Loucy (cell line): Measurements from ENCODE around the gene TSPAN32.
"Not testable (repeated sequence)": the region's sequence is repeated elsewhere in the genome, so short reads cannot be mapped to it uniquely, and the experiment has no call there.

Experiments
- H2AFZ ChIP-seq: fragments of 200-600 bp; sonication (generic); 2 replicates; pipeline ENCODE4 v1.6.0; 2016; ENCODE audit warnings: antibody characterized with exemption, mild to moderate bottlenecking, low read length, moderate library complexity
- H3F3A ChIP-seq: fragments of 200-600 bp; 2 replicates; pipeline ENCODE4 v1.6.0; 2016; ENCODE audit warnings: antibody characterized with exemption, low read depth, mild to moderate bottlenecking
- H3K27me3 ChIP-seq: fragments of 200-600 bp; sonication (generic); 2 replicates; pipeline ENCODE4 v1.6.1; 2014; ENCODE audit warnings: low read length, mild to moderate bottlenecking; ENCODE audit not compliant: insufficient read depth, poor library complexity, severe bottlenecking
- H3K36me3 ChIP-seq: fragments of 200-600 bp; sonication (generic); 2 replicates; pipeline ENCODE4 v1.6.1; 2016; ENCODE audit warnings: low read length; ENCODE audit not compliant: insufficient read depth
- H3K4me1 ChIP-seq: fragments of 200-600 bp; sonication (generic); 2 replicates; pipeline ENCODE4 v1.5.1; 2014; ENCODE audit warnings: low read length, mild to moderate bottlenecking; ENCODE audit not compliant: insufficient read depth, poor library complexity, severe bottlenecking
- H3K4me2 ChIP-seq: fragments of 200-600 bp; sonication (generic); 2 replicates; pipeline ENCODE4 v1.6.0; 2014; ENCODE audit warnings: antibody characterized with exemption, low read length, low read depth, mild to moderate bottlenecking; ENCODE audit not compliant: poor library complexity, severe bottlenecking
- H3K4me3 ChIP-seq: fragments of 200-600 bp; sonication (generic); 2 replicates; pipeline ENCODE4 v1.5.1; 2014; ENCODE audit warnings: low read length, mild to moderate bottlenecking, mixed read lengths; ENCODE audit not compliant: poor library complexity, severe bottlenecking
- H3K79me2 ChIP-seq: fragments of 200-600 bp; sonication (generic); 2 replicates; pipeline ENCODE4 v1.6.1; 2014; ENCODE audit warnings: low read length; ENCODE audit not compliant: insufficient read depth
- H3K9ac ChIP-seq: fragments of 200-600 bp; sonication (generic); 2 replicates; pipeline ENCODE4 v1.6.0; 2014; ENCODE audit warnings: mild to moderate bottlenecking, low read depth, low read length, moderate library complexity; ENCODE audit not compliant: poor library complexity, severe bottlenecking
- H3K9me2 ChIP-seq: fragments of 200-600 bp; sonication (generic); replicated peaks from 2 replicates; pipeline ENCODE4 v1.6.1; 2016; ENCODE audit warnings: low read depth, low read length, mixed read lengths
- H3K9me3 ChIP-seq: fragments of 200-600 bp; sonication (generic); 2 replicates; pipeline ENCODE4 v1.6.1; 2014; ENCODE audit warnings: mild to moderate bottlenecking, antibody characterized with exemption, low read length, low read depth; ENCODE audit not compliant: insufficient read depth
- H4K20me1 ChIP-seq: fragments of 200-600 bp; sonication (generic); 2 replicates; pipeline ENCODE4 v1.6.0; 2014; ENCODE audit warnings: antibody characterized with exemption, low read length, mild to moderate bottlenecking; ENCODE audit not compliant: insufficient read depth, poor library complexity, severe bottlenecking
- EZH2phosphoT487 ChIP-seq: fragments of 200-600 bp; IDR thresholded peaks from 2 replicates; pipeline ENCODE4 v1.6.1; 2018; ENCODE audit warnings: antibody characterized with exemption, mild to moderate bottlenecking, moderate library complexity, borderline replicate concordance
- TF ChIP-seq, protein P1 (sequence below): fragments of 200-600 bp; sonication (generic); conservative IDR thresholded peaks from 2 replicates; pipeline ENCODE4 v1.5.1; 2014; ENCODE audit warnings: mild to moderate bottlenecking, antibody characterized with exemption, low read length

Gene TSPAN32

GRCh38 chr11:2357246-2357645, 55.4 kb downstream of the TSPAN32 start:
- Histone ChIP-seq H3K9me2 (no peaks in the 10 kb centered on the region), H3K4me3 (no peak overlapping the region), H3K27me3 (no peaks in the 10 kb centered on the region), H3K79me2 (no peaks in the 10 kb centered on the region), H3F3A (no peaks in the 10 kb centered on the region), H3K4me1 (no peaks in the 10 kb centered on the region), H3K9me3 (no peaks in the 10 kb centered on the region), H4K20me1 (no peaks in the 10 kb centered on the region), H3K9ac (no peak overlapping the region), H2AFZ (no peak overlapping the region), H3K4me2 (no peak overlapping the region), H3K36me3 (no peaks in the 10 kb centered on the region)
- TF ChIP-seq, protein P1, sequence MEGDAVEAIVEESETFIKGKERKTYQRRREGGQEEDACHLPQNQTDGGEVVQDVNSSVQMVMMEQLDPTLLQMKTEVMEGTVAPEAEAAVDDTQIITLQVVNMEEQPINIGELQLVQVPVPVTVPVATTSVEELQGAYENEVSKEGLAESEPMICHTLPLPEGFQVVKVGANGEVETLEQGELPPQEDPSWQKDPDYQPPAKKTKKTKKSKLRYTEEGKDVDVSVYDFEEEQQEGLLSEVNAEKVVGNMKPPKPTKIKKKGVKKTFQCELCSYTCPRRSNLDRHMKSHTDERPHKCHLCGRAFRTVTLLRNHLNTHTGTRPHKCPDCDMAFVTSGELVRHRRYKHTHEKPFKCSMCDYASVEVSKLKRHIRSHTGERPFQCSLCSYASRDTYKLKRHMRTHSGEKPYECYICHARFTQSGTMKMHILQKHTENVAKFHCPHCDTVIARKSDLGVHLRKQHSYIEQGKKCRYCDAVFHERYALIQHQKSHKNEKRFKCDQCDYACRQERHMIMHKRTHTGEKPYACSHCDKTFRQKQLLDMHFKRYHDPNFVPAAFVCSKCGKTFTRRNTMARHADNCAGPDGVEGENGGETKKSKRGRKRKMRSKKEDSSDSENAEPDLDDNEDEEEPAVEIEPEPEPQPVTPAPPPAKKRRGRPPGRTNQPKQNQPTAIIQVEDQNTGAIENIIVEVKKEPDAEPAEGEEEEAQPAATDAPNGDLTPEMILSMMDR, result no peak
- no peak for TF ChIP-seq EZH2phosphoT487

GRCh38 chr11:2357651-2358050, 55.8 kb downstream of the TSPAN32 start:
- not testable (repeated sequence) for H3K36me3 ChIP-seq, H3K27me3 ChIP-seq, H3K9me2 ChIP-seq, H2AFZ ChIP-seq, H4K20me1 ChIP-seq, H3F3A ChIP-seq, H3K4me3 ChIP-seq, H3K4me2 ChIP-seq, H3K9me3 ChIP-seq, H3K4me1 ChIP-seq, H3K9ac ChIP-seq, H3K79me2 ChIP-seq

GRCh38 chr11:2358754-2359442, 57.1 kb downstream of the TSPAN32 start:
- no peaks in the 10 kb centered on the region for H3K79me2 ChIP-seq
- no peak overlapping the region for H3K4me3 ChIP-seq
- H3K4me1 ChIP-seq, result no peaks in the 10 kb centered on the region
- no peak overlapping the region for H3K4me2 ChIP-seq
- no peaks in the 10 kb centered on the region for H3K9me3 ChIP-seq
- no peak for TF ChIP-seq EZH2phosphoT487
- TF ChIP-seq, protein P1, result no peak
- H3K9ac ChIP-seq, result no peak overlapping the region
- no peaks in the 10 kb centered on the region for H3K36me3 ChIP-seq
- H4K20me1 ChIP-seq, result no peaks in the 10 kb centered on the region
- no peaks in the 10 kb centered on the region for H3K27me3 ChIP-seq
- H2AFZ ChIP-seq, result no peak overlapping the region
- H3K9me2 ChIP-seq, result no peaks in the 10 kb centered on the region
- H3F3A ChIP-seq, result no peaks in the 10 kb centered on the region

DNA sequence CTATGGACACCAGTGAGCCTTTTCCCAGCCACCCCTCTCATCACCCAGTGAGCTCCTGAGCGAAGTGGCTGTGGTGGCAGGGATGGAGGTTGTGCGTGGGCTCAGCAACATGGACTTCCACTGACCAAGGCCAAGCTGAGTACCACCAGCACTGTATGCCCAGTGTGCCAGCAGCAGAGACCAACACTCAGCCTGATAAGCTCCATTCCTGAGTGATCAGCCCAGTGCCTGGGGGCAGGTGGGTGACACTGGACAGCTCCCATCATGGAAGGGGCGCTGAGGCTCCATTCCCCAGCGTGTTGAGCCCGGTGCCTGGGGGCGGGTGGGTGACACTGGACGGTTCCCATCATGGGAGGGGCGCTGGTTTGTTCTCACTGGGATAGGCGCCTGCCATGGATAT, 57.7 kb downstream of the TSPAN32 start:
- no peak overlapping the region for H2AFZ ChIP-seq

More for the DNA sequence above, 57.7 kb downstream of the TSPAN32 start:
- Histone ChIP-seq H3K4me1 (no peaks in the 10 kb centered on the region), H3K79me2 (no peaks in the 10 kb centered on the region), H3K27me3 (no peaks in the 10 kb centered on the region), H3K9me3 (no peaks in the 10 kb centered on the region), H3K9ac (no peak overlapping the region), H4K20me1 (no peaks in the 10 kb centered on the region), H3K4me3 (no peak overlapping the region), H3F3A (no peaks in the 10 kb centered on the region), H3K9me2 (no peaks in the 10 kb centered on the region), H3K4me2 (no peak overlapping the region), H3K36me3 (no peaks in the 10 kb centered on the region)
- TF ChIP-seq, protein P1, result no peak
- no peak for TF ChIP-seq EZH2phosphoT487
